T-helper 2 cell treated with Interferon-gamma antibody and Interleukin-4, amounts not matched to agents 5 μg/mL and 100 μg/mL, for 36 hours (primary cell): ENCODE results near the gene HDAC3.
A peak's percentile ranks its signal among the peaks of the same experiment; 100 is the strongest.

Experiments
- DNase-seq: peaks from one replicate; pipeline ENCODE4 v3.0.0; 2021; ENCODE audit warnings: low spot score
- H3K27ac Mint-ChIP-seq: one replicate; pipeline ENCODE4 v1.8.0; 2021; ENCODE audit warnings: mild to moderate bottlenecking, mixed read lengths
- H3K27me3 Mint-ChIP-seq: one replicate; pipeline ENCODE4 v1.8.0; 2021; ENCODE audit warnings: low read depth, mixed read lengths
- H3K36me3 Mint-ChIP-seq: one replicate; pipeline ENCODE4 v1.8.0; 2021; ENCODE audit warnings: low read depth, mixed read lengths
- H3K4me1 Mint-ChIP-seq: one replicate; pipeline ENCODE4 v1.8.0; 2021; ENCODE audit warnings: low read depth, mixed read lengths
- H3K4me3 Mint-ChIP-seq: one replicate; pipeline ENCODE4 v1.8.0; 2022; ENCODE audit warnings: mild to moderate bottlenecking, moderate library complexity, mixed read lengths
- H3K9me3 Mint-ChIP-seq: one replicate; pipeline ENCODE4 v1.8.0; 2021; ENCODE audit warnings: mixed read lengths

HDAC3 gene

GRCh38 chr5:141649972-141650371, 13.3 kb upstream of the HDAC3 start:
- Mint-ChIP-seq H3K27me3 (no peaks in the 10 kb centered on the region), H3K36me3 (peaks cover 17% of the 10 kb centered on the region), H3K4me1 (peaks cover 20% of the 10 kb centered on the region), H3K9me3 (no peaks in the 10 kb centered on the region), H3K27ac (peak overlapping the region; percentile 50), H3K4me3 (peak overlapping the region; percentile 98)
- no peak for DNase-seq

GRCh38 chr5:141649056-141649688, 12.5 kb upstream of the HDAC3 start:
- H3K36me3 Mint-ChIP-seq = peaks cover 21% of the 10 kb centered on the region
- no peak for DNase-seq
- peaks cover 20% of the 10 kb centered on the region for H3K4me1 Mint-ChIP-seq
- H3K4me3 Mint-ChIP-seq = no peak overlapping the region
- H3K27me3 Mint-ChIP-seq = no peaks in the 10 kb centered on the region
- H3K9me3 Mint-ChIP-seq = no peaks in the 10 kb centered on the region
- H3K27ac Mint-ChIP-seq = peak overlapping the region; percentile 34

GRCh38 chr5:141647851-141648250, 11.2 kb upstream of the HDAC3 start:
- H3K4me1 Mint-ChIP-seq = peaks cover 20% of the 10 kb centered on the region
- H3K9me3 Mint-ChIP-seq = no peaks in the 10 kb centered on the region
- no peak for DNase-seq
- no peak overlapping the region for H3K27ac Mint-ChIP-seq
- no peaks in the 10 kb centered on the region for H3K27me3 Mint-ChIP-seq
- no peak overlapping the region for H3K4me3 Mint-ChIP-seq
- H3K36me3 Mint-ChIP-seq = peaks cover 25% of the 10 kb centered on the region

GRCh38 chr5:141647242-141647641, 10.6 kb upstream of the HDAC3 start:
- no peak overlapping the region for H3K27ac Mint-ChIP-seq
- no peaks in the 10 kb centered on the region for H3K9me3 Mint-ChIP-seq
- H3K27me3 Mint-ChIP-seq = no peaks in the 10 kb centered on the region
- no peak overlapping the region for H3K4me3 Mint-ChIP-seq
- H3K36me3 Mint-ChIP-seq = peaks cover 25% of the 10 kb centered on the region
- peaks cover 19% of the 10 kb centered on the region for H3K4me1 Mint-ChIP-seq
- no peak for DNase-seq

- no peak overlapping the region for H3K27ac Mint-ChIP-seq
- peaks cover 35% of the 10 kb centered on the region for H3K36me3 Mint-ChIP-seq
- no peak overlapping the region for H3K4me3 Mint-ChIP-seq
- no peak for DNase-seq
- H3K4me1 Mint-ChIP-seq = peaks cover 22% of the 10 kb centered on the region
- no peaks in the 10 kb centered on the region for H3K27me3 Mint-ChIP-seq
- no peaks in the 10 kb centered on the region for H3K9me3 Mint-ChIP-seq
Measured at GRCh38 chr5:141646026-141646425, 9.4 kb upstream of the HDAC3 start.

GRCh38 chr5:141641634-141642267, 5.1 kb upstream of the HDAC3 start:
- H3K27ac Mint-ChIP-seq = peak overlapping the region; percentile 29
- peak; percentile 27 for DNase-seq

GRCh38 chr5:141640698-141641097, 4.0 kb upstream of the HDAC3 start:
- no peaks in the 10 kb centered on the region for H3K27me3 Mint-ChIP-seq
- H3K4me1 Mint-ChIP-seq = peaks cover 24% of the 10 kb centered on the region
- no peak overlapping the region for H3K4me3 Mint-ChIP-seq
- DNase-seq = no peak
- H3K27ac Mint-ChIP-seq = peak overlapping the region; percentile 45
- H3K36me3 Mint-ChIP-seq = peaks cover 31% of the 10 kb centered on the region
- H3K9me3 Mint-ChIP-seq = no peaks in the 10 kb centered on the region

More at GRCh38 chr5:141641634-141642267, 5.1 kb upstream of the HDAC3 start:
- Mint-ChIP-seq H3K9me3 (no peaks in the 10 kb centered on the region), H3K36me3 (peaks cover 37% of the 10 kb centered on the region), H3K4me1 (peaks cover 19% of the 10 kb centered on the region), H3K27me3 (no peaks in the 10 kb centered on the region), H3K4me3 (no peak overlapping the region)

- no peak overlapping the region for H3K27ac Mint-ChIP-seq
- peaks cover 32% of the 10 kb centered on the region for H3K36me3 Mint-ChIP-seq
- H3K27me3 Mint-ChIP-seq = no peaks in the 10 kb centered on the region
- DNase-seq = no peak
- no peaks in the 10 kb centered on the region for H3K9me3 Mint-ChIP-seq
- peaks cover 30% of the 10 kb centered on the region for H3K4me1 Mint-ChIP-seq
- no peak overlapping the region for H3K4me3 Mint-ChIP-seq
Measured at GRCh38 chr5:141640051-141640415, 3.4 kb upstream of the HDAC3 start.

- Mint-ChIP-seq H3K36me3 (peaks cover 30% of the 10 kb centered on the region), H3K4me1 (peaks cover 35% of the 10 kb centered on the region), H3K27ac (no peak overlapping the region), H3K4me3 (no peak overlapping the region), H3K27me3 (no peaks in the 10 kb centered on the region), H3K9me3 (no peaks in the 10 kb centered on the region)
- DNase-seq = no peak
Measured at GRCh38 chr5:141639357-141640050, 2.9 kb upstream of the HDAC3 start.

- peaks cover 31% of the 10 kb centered on the region for H3K36me3 Mint-ChIP-seq
- H3K27me3 Mint-ChIP-seq = no peaks in the 10 kb centered on the region
- DNase-seq = no peak
- H3K4me3 Mint-ChIP-seq = peak overlapping the region; percentile 88
- H3K4me1 Mint-ChIP-seq = peaks cover 41% of the 10 kb centered on the region
- H3K9me3 Mint-ChIP-seq = no peaks in the 10 kb centered on the region
- H3K27ac Mint-ChIP-seq = peak overlapping the region; percentile 86
Measured at GRCh38 chr5:141638771-141639170, 2.1 kb upstream of the HDAC3 start.

GRCh38 chr5:141637767-141638419, 1.2 kb upstream of the HDAC3 start:
- H3K27ac Mint-ChIP-seq = peak overlapping the region; percentile 89
- DNase-seq = peak; percentile 31
- H3K4me3 Mint-ChIP-seq = peak overlapping the region; percentile 88
- peaks cover 42% of the 10 kb centered on the region for H3K4me1 Mint-ChIP-seq
- H3K36me3 Mint-ChIP-seq = peaks cover 31% of the 10 kb centered on the region
- no peaks in the 10 kb centered on the region for H3K9me3 Mint-ChIP-seq
- no peaks in the 10 kb centered on the region for H3K27me3 Mint-ChIP-seq

- Mint-ChIP-seq H3K27ac (peak overlapping the region; percentile 89), H3K27me3 (no peaks in the 10 kb centered on the region), H3K4me3 (peak overlapping the region; percentile 88), H3K9me3 (no peaks in the 10 kb centered on the region), H3K4me1 (peaks cover 45% of the 10 kb centered on the region), H3K36me3 (peaks cover 35% of the 10 kb centered on the region)
- peak; percentile 40 for DNase-seq
Measured at GRCh38 chr5:141637123-141637766, 596 bp upstream of the HDAC3 start.

GRCh38 chr5:141636106-141636412, 590 bp downstream of the HDAC3 start:
- Mint-ChIP-seq H3K36me3 (peaks cover 28% of the 10 kb centered on the region), H3K27ac (peak overlapping the region; percentile 82), H3K9me3 (no peaks in the 10 kb centered on the region), H3K4me1 (peaks cover 36% of the 10 kb centered on the region), H3K27me3 (no peaks in the 10 kb centered on the region), H3K4me3 (peak overlapping the region; percentile 96)
- no peak for DNase-seq

GRCh38 chr5:141635646-141636045, 1.0 kb downstream of the HDAC3 start:
- Mint-ChIP-seq H3K4me1 (peaks cover 31% of the 10 kb centered on the region), H3K4me3 (peak overlapping the region; percentile 96), H3K27ac (no peak overlapping the region), H3K36me3 (peaks cover 24% of the 10 kb centered on the region), H3K9me3 (no peaks in the 10 kb centered on the region), H3K27me3 (no peaks in the 10 kb centered on the region)
- DNase-seq = no peak
